ENCODE data around the gene GRHL1.

DNA sequence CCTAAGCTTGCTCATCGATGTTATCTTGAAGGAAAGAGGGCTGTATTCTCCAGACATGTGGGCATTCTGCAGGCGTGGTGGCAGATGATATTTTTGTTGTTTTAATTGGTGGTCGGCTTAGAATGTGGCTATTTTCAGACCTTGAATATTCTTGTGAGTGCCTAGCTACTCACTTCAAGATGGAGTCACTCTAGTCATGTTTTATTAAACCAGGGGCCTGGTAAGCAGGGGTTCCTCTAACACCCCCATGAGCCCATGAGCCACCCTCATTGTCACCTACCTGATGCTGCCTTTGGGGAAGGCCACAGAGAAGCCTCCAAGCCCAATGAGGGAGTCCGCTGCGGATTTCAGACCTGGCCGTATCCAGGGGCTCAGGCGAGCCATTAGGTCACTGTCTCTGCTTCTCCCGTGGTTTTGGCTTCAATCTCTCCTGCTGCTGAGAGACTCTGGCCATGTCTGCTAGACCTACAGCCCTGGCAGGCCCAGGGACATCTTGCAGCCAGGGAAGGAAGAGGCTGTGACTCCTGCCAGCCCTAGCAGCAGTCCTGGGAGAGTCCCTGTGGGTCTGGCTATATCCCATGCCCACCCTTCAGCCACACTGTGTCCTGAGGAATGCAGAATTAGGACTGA lies 75.6 kb downstream of the GRHL1 start:
- TF ChIP-seq, protein P1, sequence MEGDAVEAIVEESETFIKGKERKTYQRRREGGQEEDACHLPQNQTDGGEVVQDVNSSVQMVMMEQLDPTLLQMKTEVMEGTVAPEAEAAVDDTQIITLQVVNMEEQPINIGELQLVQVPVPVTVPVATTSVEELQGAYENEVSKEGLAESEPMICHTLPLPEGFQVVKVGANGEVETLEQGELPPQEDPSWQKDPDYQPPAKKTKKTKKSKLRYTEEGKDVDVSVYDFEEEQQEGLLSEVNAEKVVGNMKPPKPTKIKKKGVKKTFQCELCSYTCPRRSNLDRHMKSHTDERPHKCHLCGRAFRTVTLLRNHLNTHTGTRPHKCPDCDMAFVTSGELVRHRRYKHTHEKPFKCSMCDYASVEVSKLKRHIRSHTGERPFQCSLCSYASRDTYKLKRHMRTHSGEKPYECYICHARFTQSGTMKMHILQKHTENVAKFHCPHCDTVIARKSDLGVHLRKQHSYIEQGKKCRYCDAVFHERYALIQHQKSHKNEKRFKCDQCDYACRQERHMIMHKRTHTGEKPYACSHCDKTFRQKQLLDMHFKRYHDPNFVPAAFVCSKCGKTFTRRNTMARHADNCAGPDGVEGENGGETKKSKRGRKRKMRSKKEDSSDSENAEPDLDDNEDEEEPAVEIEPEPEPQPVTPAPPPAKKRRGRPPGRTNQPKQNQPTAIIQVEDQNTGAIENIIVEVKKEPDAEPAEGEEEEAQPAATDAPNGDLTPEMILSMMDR (optimal IDR thresholded peaks at IDR 0.05 in 1 of 3, IDR thresholded peaks at IDR 0.05 in 1 of 3, conservative IDR thresholded peaks at IDR 0.05 in 1 of 3; ENCODE audit: extremely low read depth in 1 of 3, insufficient read depth in 2 of 3, low read length in 3 of 3), result no peak
- no peak for TF ChIP-seq EZH2 (IDR thresholded peaks at IDR 0.05; ENCODE audit: low read length)
